Stimulated activated CD8-positive, alpha-beta memory T cell treated with anti-CD3 and anti-CD28 coated beads, Interleukin-12 subunit alpha, Interleukin-12 subunit beta, amount 100 ng/mL, for 24 hours (primary cell): ENCODE measurements around the gene TEX44.
"Not testable (repeated sequence)": the region's sequence is repeated elsewhere in the genome, so short reads cannot be mapped to it uniquely, and the experiment has no call there.

ENCODE experiments used
- DNase-seq: peaks from one replicate; pipeline ENCODE4 v3.0.0-alpha.2; 2020; ENCODE audit errors: extremely low read depth

The TEX44 gene

DNA sequence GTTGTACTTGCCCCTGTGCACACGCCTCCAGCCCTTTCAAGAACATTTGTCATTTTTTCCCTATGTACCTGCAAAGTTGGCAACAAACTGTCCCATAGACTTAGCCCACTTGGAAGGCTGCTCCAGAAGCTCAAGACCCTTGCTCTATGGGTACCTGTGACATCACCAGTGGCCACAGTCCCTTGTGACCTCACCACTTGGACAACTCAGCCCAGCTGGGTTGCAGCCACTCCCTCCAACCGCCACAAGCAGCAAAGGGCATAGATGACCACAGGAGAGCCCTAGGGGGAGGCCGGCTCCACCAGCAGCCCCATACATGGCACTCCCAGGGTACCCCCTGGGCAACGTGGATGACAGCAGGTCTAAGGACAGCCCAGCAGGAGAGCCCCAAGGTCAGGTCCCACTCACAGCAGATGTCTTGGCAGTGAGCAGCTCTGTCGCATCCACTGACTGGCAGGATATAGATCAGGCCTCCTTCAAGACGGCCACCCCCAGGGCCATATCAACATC, at the start of gene TEX44:
TSS of gene TEX44 (plus strand) at position 229 of the 510 bp plus-strand sequence. CDS start at position 317, 88 bp downstream.
- DNase-seq = no peak

DNA sequence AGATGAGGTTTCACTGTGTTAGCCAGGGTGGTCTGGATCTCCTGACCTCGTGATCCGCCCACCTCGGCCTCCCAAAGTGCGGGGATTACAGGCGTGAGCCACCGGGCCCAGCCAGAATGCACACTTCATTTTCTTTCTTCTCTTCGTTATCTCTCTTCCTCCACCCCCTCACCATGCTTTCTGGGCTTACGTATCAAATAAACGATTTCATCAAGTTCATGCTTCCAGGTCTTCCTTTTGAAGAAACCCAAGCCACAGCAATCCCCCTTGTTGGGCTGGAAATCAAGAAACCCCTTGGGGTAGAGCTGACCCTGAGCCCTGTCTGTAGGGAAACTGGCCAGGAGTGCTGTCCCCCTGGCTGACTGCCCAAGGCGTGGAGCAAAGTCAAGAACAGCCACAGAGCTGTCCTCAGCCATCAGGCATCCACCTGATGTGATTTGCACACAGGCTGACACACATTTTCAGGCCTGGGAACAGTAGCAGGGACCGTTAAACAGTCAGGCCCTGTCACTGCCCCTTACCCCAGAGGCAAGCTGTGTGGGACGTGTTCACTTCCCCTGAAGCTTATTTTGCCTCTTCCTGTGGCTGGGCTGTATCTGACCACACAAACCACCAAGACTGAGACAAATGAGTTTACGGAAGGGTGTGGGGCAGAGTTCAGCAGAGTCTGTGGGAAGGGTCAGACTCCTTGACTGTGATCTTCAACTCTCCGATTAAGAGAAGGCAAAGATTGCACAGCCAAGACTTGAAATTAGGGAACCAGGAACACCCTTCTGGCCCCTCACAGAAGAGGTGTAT, 47.4 kb upstream of the TEX44 start:
- peak; percentile 31 for DNase-seq

DNA sequence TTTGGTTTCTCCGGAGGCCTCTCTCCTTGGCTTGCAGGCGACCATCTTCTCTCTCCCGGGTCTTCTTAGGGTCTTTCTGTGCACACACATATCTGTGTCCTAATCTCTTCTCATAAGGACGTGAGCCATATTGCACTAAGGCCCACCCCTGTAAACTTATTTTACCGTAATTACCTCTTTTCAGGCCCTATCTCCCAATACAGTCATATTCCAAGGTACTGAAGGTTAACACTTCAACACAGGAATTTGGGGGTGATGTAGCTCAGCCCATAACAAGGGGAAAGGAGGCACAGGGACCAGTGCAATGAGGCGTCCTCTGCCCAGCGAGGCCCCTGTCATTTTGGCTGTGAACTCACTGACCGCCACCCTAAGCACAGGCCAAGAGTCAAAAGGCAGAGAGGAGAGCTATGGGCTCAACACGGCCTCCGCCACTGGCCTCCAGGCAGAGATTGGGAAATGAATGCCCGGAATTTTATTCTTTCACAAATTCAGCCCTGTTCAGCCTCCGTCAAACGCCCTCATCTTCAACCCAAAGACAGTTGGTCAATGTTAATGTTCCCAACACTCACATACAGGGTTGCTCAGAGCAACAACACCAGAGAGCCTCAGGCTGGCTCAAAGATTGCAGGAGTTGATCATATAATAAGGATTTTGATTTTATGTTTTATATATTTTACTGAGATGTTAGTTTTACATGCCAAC, 46.5 kb upstream of the TEX44 start:
- no peak for DNase-seq

DNA sequence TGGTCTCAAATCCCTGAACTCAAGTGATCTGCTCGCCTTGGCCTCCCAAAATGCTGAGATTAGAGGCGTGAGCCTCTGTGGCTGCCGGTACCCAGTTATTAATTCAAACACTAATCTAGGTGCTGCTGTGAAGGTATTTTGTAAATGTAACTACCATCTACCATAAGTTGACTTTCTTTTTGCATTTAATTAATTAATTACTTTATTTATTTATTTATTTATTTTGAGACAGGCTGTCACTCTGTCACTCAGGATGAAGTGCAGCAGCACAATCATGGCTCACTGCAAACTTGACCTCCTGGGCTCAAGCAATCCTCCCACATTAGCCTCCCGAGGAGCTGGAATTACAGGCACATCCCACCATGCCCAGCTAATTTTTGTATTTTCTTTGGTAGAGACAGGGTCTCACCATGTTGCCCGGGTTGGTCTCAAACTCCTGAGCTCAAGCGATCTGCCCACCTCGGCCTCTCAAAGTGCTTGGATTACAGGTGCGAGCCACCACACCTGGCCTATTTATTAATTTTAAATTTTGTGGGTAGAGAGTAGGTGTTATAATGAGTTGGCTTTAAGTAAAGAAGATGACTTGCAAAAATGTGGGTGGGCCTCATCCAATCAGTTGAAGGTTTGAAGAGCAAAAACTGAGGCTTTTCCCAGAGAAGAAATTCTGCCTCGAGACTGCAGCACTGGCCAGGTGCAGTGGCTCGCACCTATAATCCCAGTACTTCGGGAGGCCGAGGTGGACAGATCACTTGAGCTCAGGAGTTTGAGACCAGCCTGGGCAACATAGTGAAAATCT, 45.2 kb upstream of the TEX44 start:
- no peak for DNase-seq

DNA sequence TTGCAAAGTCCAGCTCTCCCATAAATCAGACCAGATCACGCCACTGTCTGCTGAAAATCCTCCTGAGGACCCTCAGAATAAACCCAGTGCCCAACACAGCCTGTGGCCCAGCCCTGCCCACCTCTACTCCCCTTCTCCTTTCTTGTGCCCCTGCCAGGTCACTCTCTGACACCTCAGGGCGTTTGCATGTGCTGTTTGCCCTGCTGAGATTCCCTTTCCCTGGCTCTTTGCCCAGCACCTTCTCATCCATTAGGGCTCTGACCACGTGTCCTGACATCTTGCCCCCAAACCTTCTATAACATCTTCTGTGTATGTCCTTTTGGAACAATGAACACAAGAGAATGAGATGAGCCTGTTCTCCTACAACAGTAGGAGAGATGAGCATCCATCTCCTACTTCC, 43.9 kb upstream of the TEX44 start:
- no peak for DNase-seq

DNA sequence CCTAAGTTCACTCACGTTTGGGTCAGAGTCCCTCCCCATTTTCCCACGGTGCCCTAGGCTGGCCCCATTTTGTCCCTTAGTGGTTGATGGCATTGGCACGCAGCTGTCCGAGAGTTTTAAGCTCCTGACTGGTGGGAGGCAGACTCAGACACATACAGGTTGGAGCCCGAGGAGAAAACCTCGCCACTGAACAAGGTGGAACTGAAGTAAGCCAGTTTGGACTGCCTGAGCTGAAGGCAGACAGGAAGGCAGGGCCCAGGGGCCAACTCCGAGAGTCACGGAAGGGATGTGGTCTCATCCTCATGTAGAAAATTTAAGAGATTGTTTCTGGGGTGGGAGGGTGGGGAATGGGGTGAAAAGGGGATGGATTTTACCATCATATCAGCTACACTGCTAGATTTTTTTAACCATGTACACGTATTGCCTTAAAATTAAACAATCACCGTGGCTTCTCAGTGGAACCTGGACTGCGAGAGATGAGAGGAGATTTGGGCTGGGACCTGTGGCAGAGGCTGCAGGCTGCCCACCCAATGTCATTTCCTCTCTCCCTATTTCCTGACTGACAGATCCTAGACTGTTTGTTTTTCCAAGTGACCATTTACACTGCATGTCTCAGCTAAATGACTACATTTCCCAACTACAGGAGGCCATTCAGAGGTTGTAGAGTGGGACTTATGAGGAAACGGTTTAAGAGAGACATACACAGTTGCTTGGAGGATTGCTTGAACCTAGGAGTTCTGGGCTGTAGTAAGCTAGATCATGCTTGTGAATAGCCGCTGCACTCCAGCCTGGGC, 43.0 kb upstream of the TEX44 start:
- DNase-seq = no peak

DNA sequence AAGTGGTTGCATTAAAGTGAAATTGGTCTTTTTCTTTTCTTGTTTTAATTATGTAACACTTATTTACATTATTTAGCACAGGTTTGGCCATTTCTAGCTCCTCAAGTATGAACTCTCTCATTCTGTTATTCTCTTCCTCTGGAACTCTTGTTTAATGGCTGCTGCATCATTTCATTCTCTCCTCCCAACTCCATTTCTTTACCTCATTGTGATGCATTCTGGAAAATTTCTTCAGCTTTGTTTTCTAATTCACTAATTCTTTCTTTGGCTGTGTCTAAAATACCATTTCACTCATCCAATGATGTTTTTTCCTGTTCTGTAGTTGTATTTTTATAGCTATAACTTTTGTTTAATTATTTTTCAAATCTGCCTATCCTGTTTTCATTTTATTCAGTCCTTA, 39.9 kb upstream of the TEX44 start:
- no peak for DNase-seq

DNA sequence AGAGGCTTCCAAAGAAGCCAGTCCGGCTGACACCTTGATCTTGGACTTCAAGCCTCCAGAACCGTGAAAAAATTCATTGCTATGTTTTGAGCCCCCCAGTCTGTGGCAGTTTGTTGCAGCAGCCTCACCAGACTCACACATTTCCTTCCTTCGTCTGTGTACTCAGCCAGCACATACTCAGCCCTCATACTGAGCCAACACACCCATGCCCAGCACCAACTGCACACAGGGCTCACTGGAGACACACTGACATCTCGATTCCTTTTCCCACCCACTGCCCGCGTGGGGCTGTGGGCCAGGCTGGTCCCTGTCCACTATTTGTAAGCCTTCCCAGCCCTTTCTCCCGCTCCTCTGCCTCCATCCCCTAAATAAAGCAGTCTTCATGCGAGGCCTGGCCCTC, 38.3 kb upstream of the TEX44 start:
- no peak for DNase-seq

DNA sequence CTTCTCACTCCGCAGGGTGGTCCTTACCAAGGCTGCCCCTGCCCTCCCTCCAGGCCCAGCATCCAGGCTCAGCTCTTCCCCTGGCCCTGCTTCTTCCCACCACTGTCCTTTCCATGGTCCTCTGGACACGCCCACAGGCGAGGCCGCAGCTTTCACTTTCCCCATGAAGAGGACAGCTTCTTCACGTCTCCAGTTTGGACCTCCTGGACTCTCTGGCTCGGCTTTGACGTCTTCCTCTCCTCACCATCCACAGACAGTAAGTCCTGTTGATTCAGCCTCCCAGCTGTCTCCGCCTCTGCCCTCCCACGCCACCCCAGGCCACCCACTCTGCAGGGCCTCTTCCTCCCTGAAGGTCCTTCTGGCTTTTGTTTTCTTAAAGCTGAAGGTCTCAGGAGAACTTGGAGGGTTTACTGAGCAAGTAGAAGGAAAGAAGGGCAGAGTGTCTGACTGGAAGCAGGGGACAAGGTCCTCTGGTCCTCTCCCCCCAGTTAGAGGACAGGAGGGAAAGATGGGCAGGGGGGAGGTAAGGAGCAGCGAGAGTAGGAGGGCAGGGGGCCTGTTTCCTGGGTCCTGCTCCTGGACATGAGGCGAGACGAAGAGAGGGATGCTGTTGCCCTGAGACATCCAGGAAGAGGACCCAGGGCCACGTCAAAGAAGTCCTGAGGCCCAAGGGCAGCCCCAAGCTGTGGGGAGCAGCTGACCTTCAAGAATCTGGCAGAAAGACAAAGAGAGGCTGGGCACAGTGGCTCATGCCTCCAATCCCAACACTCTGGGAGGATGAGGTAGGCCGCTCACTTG, 37.7 kb upstream of the TEX44 start:
- DNase-seq = no peak

DNA sequence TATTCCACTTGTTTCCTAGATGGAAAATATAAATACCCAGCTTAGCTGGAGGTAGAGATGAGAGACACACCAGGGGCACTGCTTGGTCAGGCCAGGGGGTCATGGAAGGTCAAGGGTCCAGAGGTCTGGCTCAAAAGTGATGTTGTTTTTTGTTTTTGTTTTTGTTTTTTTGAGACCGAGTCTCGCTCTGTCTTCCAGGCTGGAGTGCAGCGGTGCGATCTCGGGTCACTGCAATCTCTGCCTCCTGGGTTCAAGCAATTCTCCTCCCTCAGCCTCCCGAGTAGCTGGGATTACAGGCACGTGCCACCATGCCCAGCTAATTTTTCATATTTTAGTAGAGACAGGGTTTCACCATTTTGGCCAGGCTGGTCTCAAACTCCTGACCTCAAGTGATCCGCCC, 36.2 kb upstream of the TEX44 start:
- not testable (repeated sequence) for DNase-seq

DNA sequence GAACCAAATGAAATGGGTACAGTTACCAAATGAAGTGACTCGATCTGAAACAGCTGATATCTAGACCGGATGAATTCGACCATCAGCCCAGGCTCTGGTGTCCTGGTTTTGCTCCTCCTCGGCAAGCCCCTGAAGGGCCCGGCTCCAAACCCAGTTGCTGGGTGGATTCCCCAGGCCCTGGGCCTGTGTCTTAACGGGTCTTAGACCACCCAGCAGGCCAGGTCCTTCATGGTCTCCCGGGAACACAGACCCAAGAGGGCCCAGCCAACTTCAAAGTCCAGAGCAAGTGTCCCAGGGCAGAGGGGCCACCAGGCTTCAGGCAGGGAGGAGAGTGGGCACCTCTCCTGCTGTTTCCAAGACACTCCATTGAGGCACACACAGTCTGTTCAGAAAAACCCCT, 35.7 kb upstream of the TEX44 start:
- no peak for DNase-seq

DNA sequence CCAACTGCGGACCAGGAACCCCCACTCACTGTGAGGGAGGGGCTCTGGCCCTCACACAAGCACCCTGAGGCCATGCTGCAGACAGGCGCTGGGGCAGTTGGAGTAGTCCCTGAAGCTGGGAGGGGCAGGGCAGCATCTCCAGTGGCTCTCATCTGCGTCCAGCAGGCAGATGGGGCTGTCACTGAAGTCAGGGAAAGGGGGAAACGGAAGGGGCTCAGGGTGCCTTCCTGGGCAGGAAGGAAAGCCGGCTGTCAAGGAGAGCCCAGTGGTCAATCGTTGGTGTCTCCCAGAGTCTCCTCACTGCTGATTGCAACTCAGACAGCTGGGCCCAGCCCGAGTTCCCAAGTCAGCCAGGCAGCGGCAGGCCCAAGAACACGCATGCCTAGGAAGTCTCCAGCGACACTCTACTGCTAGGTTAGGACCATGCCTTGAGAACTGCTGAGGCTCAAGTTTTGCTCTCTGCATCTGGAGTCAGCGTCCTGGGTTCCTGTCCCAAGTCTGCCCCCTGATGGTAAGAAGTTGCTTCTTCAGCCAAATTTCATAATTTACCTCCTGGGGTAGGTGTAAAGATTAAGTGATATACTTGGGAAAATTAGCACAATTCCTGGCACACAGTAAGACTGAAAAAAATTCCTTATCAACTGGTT, 35.0 kb upstream of the TEX44 start:
- DNase-seq = no peak

DNA sequence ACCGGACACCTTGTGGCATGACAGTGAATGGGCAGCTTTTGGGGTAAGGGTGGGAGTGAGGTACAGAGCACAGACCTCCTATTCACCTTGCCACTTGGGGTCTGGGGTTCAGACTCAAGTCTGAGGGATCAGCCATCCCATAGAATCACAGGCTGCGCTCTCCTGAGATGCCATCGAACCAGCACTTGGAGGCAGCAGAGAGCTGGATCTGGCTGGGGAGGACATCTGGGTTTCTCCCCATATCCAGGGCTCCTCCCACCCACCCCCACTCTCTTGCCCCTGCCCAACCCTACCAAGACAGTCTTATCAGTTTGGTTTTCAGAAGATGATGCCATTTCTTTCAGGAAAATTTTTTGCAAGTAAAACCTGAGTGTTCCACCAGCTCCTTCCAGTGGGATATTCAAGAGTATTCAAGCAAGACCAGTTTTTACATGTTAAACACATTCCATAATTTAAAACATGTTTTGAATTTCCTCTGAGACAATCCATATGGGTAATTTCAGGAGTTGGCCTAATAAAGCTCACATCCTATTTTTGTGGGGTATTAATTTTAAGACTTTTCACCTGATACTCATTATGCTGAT, 29.2 kb upstream of the TEX44 start:
- DNase-seq = no peak

DNA sequence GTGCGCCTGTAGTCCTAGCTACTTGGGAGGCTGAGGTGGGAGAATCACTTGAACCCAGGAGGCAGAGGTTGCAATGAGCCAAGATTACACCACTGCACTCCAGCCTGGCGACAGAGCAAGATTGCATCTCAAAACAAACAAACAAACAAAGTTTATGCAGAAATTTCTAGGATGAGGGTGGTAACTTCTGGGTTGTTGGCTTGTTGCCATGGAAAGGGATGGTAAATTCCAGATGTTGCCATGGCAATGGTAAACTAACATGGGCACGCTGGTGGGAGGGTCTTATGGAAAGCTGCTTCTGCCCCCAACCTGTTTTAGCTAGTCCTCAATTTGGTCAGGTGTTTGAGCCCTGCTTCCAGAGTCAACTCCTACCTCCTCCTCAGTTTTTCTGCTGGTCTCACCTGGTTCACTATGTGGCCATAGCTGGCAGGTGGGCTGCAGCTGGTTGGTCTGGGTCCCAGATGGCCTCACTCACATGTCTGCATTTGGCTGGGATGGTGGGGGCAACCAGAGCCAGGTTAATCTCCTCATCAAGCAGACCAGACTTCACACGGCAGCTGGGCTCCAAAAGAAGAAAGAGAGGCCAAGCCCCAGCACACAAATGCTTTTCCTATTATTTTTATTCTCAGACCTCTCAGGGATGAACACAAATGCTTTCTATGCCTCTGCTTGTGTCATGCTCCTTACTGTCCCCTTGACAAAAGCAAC, 26.6 kb upstream of the TEX44 start:
- no peak for DNase-seq

DNA sequence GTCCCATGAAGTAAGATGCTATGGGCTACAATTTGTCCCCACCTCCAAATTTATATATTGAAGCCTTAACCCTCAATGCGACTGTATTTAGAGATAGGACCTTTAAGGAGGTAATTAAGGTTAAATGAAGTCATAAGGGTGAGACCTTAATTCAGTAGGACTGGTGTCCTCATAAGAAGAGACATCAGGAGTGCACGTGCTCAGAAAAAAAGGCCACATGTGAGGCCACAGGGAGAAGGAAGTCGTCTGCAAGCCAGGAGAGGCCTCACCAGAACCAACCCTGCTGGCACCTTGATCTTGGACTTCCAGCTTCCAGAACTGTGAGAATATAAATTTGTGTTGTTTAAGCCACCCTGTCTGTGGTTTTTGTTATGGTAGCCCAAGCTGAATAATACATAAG, 25.5 kb upstream of the TEX44 start:
- no peak for DNase-seq

DNA sequence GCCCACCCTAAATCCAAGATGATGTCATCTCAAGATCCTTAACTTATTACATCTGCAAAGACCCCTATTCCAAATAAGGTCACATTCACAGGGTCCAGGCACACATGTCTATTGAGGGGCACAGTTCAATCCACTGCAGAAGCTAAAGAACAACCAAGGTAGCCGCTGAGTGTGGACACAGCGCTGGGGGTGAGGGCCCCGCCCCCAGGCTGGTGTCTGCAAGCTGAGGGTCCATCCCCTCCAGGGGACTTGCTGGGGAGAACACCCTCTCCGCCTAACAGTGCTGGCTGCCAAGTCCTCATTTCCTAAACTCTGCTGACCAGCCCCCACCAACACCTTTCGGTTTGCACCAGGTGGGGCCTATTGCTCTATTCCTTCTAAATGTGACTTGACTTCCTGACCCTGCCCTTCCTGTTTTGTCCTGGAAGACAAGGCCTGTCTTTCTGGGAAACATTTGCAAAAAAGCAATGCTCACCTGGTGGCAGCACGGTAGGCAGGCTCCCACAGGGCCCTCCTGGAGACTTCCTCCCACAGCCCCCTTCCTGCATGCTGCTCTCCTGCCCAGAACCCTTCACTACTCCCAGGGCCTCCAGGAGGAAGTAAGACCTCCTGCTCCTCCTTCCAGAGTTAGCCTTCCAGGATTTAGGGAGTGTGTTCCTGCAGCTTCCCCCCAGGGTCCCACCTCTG, 24.4 kb upstream of the TEX44 start:
- DNase-seq = no peak

DNA sequence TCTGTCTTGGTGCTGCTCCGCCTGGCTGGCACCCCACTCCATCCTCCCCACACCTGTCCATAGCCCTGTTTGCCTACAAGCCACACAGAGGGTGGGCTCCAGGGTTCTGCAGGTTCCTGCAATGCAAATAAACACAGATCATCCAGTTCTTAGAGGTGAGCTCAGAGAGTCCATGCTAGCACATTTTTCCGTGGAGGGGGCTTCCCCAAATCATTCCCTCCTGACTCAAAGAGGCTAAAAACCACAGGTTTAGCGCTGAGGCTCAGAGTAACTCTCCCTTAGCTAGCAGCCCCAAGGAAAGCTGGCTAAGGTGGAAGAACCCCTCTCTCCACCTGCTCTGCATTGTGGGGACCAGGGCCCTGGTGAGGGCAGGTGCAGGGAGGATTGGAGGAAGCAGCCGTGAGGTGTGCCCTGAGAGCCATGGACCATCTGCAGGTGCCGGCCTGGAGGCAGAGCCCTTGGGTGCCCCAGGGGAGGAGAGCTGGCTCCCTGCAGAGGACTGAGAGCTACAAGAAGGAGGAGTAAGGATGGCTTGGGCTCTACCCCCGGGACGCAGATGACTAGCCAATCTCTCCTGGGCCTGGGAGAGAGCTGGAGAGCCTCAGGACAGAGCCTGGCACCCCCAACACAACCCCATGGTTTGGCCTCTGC, 23.8 kb upstream of the TEX44 start:
- no peak for DNase-seq

DNA sequence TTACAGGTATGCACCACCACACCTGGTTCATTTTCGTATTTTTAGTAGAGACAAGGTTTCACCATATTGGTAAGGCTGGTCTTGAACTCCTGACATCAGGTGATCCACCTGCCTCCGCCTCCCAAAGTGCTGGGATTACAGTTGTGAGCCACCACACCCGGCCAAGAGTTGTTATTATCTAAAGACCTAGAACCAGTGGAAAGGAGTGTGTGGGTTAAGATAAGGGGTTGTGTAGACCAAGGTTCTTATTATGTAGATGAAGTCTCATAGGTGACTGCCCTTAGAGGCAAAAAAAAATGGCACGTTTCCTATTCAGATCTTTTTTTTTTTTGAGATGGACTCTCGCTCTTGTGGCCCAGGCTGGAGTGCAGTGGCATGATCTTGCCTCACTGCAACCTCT, 21.7 kb upstream of the TEX44 start:
- not testable (repeated sequence) for DNase-seq
